Forelimb muscle (tissue), 1 donor: ENCODE measurements around the gene VTI1A. TPM values are rescaled to one million over a fixed set of nuclear protein-coding genes. Genes with fewer than 3 reads are reported as not detected.
A peak's percentile ranks its signal among the peaks of the same experiment; 100 is the strongest.

Source experiments
- DNase-seq: peaks from one replicate; pipeline ENCODE4 v3.0.0-alpha.2; 2013; ENCODE audit warnings: low read depth
- polyA plus RNA-seq: library from polyadenylated mRNA; unstranded; fragments of 120-200 nt; gene quantifications from one replicate; pipeline ENCODE4 v1.2.1, GENCODE V29; 2013; ENCODE audit not compliant: insufficient read length

Gene VTI1A
- polyA plus RNA-seq, 1 donor: 13.0 TPM

DNA sequence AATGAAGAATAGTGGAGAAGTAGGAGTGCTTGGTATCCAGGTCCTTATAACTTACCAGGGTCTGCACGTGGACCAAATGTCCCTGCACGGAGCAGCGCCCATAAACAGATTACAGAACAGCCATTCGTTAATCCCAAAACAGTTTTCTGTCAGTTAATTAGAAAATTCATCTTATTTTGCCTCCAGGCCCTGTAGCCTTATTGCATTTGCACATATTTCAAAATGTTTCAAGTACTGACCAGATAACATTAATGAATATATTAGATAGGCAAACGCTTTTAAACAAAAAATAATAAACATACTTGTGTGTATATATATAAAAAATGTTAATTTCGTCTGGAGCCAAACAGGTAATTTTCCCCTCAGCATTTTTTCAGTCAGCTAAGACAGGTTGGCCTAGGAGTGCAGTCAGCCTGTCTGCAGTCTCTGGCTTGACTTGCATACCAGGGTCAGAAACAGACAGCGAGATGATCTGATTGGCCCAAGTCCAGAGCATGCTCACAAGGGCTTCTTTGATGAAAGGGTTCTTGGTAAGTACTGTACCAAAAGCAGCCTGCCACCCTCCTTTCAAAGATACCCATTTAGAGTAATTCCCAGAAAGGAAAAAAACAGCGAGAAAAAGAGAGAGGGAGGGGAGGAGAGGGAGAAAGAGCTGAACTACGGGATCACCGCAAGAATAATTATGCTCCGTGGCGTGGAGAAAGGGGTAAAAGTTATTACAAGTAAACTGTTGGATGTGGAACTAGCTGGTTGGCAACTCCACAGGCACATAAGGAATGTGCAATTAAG, 308.6 kb downstream of the VTI1A start:
- no peak for DNase-seq

DNA sequence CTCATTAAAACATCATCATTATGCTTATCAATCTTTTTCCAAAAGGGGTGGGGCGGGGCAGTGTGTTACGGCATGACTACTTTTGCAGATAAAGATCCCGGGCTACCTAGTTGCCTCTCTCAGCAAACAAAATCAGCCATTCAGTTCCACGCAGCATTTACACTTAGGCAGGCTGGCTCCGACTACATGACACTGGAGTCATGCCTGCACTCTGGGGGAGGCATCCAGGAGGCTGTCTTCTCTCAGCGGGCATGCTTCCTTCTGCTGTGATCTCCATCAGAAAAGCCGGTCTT, 309.2 kb downstream of the VTI1A start:
- DNase-seq: no peak

DNA sequence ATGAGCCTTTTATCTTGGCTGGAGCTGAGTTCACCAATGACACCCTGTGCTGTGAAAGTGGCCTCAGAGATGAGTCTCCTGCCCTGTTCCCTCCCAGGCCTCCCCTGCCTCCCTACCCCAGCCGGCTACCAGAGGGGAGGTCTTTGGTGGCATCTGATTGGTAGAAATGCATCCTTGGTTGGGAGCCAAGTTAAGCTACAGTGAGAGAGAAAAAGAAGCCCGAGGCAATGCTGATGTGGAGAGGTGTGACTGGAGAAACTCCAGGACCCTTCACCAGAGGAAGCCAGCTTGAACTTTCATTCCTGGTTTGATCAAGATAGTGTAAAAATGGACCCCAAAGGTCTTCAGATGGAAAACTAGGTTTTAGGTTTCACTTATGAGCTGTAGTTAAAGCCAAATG, 311.9 kb downstream of the VTI1A start:
- DNase-seq: no peak

DNA sequence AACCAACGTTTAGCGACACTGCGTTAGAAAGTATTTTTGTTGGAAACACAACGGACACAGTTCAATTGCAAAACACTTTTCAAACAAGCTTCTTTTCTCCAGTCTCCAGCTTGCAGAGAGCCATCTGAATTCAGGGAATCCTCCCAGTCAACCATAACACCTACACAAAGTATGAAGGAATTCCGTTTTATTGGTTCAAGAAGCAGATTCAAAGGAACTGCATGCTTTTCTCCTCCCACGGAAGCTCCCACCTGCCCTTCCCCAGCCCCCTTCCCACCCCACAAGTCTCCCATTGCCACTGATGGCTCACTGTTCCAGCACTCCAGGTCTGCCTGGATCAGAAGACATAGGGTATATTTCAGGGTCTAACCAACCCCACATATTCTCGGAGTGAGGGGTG, 312.5 kb downstream of the VTI1A start:
- DNase-seq: no peak

DNA sequence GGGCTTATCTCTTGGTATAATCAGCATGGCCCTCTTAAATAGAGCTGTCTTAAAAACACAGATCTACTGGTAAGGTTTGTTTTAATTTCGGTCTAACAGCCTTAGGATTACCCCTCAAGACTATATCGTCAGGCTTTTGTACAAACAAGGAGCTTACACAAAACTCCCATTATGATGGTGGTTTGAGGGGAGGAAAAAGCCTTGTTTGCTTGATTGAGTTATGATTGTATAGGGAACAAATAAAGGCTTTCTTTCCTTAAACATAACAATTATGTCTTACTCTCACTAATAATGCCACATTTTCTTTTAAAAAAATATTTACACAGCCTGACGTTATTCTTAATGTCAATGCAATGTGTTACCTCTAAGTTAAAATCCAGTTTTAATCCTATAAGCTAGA, 314.2 kb downstream of the VTI1A start:
- DNase-seq: no peak

DNA sequence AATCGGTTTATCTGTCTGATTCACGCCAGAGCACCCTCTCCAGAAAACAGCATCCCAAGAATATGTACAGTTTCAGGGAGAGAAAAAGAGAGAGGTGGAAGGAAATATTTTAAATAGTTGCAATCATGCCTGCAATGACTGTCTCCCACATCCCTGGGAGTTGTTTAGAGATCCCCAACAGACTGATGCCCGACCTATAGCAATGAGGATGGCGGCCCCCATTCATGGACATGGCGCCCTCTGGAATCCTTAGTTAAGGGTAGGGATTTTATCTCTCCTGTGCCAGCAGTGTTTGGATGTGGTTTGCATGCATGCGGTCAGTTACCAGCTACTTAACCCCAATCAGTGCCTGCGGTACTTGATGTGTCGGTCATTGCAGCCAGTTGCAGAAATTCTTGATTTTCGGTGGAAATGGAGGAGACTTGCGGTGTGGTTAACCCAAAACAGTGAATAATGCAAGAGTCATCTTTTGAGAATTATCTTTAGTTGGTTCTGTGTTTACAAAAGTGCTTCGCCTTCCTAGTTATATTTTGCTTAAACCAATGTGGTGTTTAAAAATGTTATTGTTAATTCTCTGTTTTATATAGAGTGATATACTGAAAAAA, 317.0 kb downstream of the VTI1A start:
- DNase-seq: no peak

DNA sequence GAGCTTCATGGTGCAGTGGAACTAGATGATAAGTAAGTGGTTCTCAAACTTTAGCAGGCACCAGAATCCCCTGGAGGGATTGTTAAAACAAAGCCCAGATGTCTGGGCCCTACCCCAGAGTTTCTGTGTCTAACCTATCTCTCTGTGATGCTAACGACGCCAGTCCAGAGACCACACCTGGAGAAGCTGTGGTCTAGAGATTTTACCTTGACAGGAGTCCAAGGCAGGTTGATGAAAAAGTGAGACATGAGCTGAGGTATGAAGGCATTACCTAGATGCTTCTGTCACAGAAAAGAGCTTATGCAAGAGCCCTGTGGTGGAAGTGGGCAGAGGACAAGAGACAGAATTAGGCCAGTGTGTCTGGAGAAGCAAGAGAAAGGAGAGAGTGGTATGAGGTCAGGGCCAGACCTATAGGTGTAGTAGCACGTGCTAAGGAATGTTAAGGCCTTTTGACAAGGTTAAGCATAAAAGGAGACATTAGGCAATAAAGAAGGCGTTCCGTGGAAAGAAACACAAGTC, 318.8 kb downstream of the VTI1A start:
- no peak for DNase-seq

DNA sequence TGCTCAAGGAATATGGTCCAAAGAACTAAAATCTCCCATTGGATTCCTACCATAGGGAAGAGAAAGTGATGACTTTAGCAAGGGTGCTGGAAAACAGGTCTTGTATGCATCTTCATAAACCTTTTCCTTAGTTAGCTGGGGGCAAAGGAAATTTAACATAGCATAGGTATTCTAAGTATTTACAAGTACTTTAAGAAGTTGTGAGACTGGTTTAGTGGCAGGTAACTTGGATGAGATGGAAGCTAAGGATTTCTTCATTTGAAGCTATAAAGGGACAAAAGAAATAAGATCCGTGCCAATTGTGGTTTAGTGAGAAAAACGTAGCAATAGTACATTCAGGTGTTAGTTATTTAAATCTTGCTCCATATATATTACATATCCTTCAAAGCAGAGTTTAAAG, 319.6 kb downstream of the VTI1A start:
- DNase-seq: no peak

DNA sequence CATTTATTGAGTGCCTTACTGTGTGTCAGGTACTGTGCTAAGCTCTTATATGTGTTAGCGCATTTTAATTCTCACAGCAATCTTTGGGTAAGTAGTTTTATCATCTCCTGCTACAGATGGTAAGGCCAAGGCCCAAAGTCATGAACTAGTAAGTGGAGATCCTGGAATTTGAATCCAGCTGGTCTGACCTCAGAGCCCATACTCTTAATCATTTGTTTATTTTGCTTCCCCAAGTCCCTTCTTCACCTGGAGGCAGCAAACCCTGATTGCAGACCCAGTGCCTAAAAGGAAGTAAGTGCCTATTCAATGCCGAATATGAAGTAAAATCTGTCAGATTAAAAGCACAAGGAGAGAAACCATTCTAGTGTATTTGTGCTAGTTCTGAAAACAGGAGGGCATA, 320.1 kb downstream of the VTI1A start:
- no peak for DNase-seq

DNA sequence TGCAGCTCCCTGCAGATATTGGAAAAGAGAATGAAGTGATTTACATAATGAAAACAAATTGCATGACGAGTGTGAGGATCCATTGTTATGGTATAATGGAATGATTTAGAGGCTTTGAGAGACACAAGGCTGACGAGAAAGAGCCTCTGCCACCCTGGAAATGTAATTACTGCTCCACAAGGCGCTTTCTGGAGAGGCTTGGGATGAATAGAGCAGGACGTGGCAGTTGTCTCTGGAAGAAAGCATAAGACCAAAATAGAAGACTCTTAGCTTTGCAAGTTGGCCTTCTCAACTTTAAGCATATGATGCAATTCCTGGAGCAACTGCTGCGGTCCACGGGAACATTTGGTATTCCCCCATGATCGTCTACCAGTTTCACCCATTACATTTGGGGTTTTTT, 321.1 kb downstream of the VTI1A start:
- no peak for DNase-seq

DNA sequence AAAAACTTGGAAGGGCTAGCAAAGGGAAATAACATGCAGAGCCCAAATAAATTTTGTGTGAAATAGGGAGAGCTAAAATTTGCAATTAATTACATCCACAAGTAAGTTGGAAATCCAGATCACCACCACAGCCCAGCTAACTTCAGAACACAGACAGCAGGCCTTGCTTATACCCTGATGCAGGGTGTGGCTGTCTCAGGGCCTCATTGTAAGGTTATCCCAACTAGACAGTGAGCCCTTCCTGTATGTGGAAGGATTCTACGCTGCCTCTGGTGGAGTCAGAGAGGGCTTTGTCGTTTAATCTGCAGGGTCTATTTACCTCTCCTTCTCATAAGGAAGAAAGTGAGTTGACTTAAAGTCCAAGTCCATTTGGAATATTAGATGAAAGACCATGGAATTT, 322.1 kb downstream of the VTI1A start:
- no peak for DNase-seq

DNA sequence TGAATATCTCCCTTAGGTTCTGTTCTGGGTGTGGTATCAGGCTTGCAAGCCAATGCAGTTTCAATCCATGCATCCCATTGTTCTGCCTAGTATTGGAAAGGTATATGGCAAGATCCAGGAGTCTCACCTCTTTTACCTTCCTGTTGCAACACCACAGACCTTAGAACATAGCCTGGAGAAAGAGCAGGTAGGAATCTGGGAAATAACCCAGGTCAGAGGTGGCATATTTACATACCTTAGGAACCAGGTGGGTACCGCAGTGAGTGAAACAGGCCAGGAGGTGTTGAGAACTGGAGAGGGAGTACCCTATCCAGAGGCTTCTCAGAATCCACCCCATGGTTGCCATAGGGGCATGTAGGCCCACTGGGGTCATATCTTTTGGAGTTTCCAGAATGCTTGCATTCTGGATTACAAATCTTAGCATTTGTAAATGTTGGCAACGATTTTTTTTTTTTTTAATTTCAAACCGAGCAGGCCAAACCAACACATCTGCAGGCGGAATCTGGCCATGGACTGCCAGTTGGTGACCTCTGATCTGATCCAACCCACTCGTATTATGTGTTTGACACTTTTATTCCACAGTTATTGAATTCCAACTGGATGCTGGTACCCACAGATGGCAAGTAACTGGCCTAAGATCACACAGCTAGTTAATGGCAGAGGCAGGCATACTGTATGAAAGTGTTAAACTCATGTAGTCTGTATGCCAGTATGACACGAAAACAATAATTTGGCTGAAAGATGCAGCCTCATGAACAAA, 322.8 kb downstream of the VTI1A start:
- no peak for DNase-seq

DNA sequence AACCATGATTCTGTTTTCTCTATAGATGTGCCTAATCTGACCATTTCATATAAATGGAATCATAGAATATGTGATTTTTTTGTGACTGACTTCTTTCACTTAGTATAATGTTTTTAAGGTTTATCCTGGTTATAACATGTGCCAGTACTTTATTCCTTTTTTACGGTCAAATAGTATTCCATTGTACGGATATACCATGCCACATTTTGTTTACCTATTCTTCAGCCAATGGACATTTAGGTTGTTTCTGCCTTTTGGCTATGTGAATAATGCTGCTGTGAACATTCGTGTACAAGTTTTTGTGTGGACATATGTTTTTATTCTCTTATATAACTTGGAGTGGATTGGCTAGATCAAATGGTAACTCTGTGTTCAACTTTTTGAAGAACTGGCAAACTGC, 324.7 kb downstream of the VTI1A start:
- no peak for DNase-seq

DNA sequence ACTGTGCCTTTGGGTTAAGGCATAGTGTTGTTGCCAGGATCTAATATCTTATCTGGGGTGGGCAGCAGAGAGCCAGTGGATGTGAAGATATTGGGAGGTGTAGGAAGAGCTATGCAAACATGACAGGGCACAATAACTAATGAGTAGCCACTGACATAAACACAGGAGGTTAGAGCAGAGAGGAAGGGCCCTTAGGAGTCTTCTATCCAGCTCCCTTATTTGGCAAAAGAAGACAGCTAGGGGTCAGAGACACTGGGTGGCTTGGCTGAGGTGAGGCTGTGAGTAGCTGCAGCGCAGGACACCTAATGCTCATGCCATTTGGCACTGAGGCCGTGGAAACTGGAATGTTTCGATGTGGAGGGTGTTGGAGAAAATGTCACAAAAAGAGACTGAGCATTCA, 326.8 kb downstream of the VTI1A start:
- DNase-seq: no peak

DNA sequence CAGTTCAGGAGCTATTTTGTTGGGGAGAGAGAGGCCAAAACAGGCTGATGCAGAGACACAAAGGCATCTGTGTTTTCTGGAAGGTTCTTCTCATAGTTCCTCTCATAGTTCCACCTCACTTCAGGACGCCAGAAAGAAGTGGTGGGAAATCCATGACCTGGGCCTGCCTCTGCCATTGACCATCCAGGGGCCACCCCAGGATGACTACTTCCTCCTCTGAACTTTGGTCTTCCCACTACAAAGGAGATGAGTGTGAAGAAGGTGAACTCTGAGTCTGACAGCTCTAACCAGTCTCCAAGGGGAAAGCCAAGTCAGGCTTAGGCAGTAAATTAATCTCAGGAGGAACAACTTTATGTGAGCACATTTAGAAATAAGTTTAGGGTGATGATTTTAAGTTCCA, 327.2 kb downstream of the VTI1A start:
- no peak for DNase-seq

DNA sequence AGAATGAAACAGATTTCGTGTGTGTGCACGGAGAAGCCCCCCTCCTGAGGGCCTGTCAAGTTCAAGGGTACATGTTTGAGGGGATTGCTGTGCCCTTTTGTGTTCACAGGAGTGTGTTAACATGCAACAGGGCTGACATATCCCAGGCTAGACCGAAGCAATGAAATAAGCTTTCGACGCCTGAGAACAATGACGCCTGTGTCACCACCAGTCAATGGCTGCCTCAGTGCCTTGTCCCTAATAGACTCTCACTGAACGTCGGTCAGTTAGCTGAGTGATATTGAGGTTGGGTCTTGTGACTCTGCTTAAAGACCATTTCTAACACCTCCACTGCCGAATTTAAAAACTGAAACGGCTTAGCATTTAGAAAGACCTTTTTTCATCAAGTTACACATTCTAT, 327.8 kb downstream of the VTI1A start:
- no peak for DNase-seq

DNA sequence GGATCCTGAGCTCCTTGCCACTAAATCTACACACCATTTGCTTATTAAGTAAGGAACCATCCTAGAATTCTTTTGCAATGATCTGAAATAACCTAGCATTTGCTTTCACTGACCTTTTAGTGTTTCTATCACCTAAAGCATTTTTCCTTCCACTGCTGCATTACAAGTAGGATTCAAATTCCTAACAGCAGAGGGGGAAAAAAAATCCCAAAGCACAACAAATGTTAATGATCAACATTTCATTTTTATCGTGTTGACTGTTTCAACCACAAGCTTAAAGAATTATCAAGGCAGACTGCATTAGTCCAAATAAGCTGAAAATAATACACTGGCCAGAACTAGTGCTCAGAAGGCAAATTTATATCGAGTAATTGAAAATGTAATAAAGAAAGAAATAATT, 328.4 kb downstream of the VTI1A start:
- DNase-seq: no peak

DNA sequence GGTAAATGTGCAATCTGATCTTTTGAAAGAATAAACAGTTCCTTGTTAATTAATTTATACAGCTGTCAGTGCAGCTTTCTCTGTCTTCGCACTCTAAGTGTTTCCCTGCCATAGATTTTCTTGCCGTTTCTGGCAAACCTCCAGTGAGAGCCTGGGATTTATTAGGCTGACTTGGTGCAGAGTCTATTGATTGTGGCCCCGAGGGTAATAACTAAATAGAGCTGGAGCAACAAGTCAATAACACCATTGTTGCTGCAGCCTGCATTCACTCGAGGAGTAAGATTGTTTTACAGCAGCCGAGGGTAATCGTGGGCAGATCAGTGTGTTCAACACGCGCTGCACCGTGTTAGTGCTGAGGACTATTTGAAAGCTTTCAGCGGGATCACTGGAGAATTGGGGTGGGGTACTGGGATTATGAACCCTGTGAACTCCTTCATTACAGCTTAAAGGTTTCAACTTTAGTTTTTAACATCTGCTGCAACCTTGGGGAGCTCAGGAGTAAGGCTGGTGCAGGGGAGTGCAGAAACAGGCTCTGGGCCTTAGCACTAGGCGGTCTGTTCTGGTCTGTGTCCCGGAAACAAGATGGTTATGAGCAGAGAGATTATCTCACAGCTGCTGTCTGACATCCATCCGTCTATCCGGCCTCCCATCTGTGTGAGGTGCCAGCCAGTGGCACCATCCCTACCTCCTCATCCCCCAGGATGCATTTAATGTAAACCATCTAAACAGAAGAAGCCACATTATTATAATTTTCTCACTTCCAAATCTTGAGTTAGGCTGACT, 329.1 kb downstream of the VTI1A start:
- DNase-seq: no peak

DNA sequence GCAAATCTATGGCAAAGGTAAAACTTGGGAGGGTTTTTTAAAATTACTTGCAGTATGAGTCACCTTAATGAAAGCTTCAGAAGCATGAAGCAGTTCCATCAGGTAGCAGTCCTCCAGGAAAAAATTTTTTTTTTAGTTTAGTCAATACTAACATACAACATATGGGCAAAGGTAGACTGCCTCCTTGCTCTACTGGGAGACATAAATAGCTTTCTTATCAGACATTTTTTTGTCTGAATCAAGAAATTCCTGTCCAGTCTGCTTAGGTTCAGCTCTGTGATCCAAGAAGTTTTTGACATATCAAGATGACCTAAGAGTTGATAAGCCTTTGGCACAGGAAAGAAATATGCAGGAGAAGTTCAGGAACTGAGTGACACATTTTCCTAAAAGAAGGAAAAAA, 331.6 kb downstream of the VTI1A start:
- DNase-seq: no peak

DNA sequence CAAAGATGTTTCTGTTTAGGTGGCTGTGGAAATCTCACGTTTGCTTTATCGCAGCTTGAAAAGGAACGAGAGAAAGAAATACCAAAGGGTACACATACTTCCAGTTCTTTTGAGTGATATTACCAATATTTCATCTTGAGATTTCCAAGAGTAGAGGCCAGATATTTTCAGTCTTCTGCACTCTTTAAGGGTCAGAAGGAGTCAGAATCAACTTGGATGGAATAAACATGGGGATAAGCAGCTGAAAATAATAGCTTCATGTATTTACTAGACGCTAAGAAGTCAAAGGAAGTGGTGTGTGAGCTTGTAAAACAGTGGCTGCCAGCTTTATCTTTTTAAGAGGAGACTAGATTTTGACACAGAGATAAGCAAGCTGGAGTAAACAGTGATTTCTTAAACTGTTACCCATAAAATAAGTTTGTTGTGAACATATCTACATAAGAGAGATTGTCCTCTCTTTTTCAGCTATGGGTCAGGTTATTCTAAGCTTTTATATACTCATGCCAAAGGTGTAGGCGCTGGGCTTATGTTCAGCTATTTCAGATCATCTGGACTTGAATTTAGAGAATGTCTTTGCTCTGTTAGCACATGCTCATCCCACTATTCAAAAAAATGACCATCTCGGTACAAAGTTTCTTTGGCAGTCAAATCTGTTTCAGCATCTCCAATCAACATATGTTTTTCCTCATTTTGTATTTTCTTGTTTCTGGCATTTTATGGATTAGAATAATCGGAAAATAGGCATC, 332.2 kb downstream of the VTI1A start:
- DNase-seq: no peak

DNA sequence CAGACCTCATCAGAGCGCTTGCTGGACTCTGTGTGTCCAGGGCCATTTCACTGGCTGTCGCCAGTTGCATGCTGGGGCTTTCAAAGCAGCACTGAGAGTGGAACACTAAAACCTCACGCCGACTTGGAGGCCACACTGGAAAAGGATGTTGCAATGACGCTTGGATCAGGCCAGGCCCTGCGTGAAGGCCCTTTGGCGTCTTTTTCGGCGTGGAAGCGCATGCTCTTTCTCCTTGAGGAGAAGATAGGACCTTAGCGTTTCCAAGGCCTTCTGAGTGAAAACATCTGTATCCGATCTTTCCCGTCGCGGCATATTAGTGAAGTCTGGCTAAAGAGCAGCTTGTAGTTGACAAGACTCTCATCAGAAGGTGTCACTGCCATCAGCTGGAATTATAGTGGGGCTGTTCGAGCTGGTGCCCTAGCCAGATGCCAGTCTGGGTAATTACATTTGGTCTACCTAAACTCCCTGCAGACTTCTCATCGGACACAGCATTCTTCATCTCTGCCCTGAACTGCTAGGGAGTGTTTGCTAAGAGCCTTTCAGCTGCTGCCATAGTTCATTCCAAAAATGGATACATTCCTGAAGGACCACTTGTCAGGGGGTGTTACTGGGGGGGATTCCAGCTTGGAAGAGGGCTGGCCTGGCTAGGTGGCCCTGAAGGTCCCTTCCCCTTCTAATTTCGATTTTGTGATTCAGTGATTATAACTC, 335.3 kb downstream of the VTI1A start:
- peak; percentile 89 for DNase-seq
